Right kidney (tissue), 1 donor: ENCODE results near the gene PRG3.
"Not testable (repeated sequence)": the region's sequence is repeated elsewhere in the genome, so short reads cannot be mapped to it uniquely, and the experiment has no call there.

Experiments used
- DNase-seq: peaks from one replicate; pipeline ENCODE4 v3.0.0-alpha.2; 2016

The PRG3 gene

GRCh38 chr11:57387289-57388030, 6.5 kb upstream of the PRG3 start:
- DNase-seq: no peak

- peak; percentile 26 for DNase-seq
These were observed 5.4 kb upstream of the PRG3 start for GRCh38 chr11:57386178-57386940.

DNA sequence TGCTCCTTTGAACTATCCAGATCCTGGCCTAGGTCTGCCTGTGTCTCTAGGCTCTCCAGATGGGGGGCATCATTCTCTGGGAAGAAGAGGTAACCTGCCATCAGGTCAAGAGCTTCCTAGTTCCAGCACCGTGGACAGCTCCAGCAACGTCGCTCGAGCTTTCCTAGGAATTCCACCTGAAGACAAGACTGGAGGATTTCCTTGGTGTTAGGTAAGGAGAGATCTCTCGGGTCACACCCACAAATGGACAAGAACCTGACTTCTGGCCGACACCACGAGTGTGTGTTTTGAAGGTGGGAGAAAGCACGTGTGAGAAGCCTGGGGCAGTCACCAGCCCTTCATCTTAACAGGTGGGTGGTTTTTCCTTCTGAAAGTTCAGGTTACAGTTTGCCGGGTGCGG, 1.2 kb downstream of the PRG3 start:
- peak; percentile 39 for DNase-seq

GRCh38 chr11:57378186-57378585, 2.8 kb downstream of the PRG3 start:
- no peak for DNase-seq

GRCh38 chr11:57377107-57377506, 3.8 kb downstream of the PRG3 start:
- DNase-seq: no peak

DNA sequence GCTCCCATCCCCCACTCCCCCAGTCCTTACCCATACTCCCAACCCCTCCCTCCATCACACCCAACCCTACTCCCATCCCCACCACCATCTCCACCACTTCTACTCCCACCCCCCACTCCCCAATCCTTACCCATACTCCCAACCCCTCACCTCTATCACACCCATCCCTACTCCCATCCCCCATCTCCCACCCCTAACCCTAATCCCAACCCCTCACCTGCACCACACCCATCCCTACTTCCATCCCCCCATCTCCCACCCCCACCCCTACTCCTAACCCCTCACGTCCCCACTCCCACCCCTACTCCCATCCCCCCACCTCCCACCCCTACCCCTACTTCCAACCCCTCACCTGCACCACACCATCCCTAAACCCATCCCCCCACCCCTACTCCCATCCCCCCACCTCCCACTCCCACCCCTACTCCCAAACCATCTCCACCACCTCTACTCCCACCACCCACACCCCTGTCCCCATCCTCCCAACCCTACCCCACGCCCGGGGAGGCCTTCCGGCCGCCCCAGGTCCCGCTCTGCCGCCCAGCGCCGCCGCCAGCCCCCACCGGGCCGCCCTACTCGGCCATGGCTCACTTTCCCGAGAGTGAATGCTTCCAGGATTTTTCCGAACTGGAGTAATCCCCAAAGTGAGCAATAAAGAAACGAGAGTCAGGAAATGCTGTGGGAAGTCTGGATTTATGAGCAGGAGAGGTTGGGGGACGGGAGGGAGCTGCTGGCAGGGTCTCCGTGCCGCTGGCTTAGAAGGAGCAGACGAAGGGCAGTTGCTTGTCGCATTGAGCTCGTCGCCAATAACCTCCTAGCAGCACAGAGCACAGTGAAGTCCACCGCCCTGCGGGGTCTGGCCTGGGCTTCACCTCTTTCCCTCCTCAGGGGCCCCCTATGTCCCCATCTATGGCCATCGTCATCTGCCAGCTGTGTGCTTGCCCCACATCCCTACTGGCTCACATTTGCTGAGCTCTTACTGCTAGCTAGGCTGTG, 4.6 kb downstream of the PRG3 start:
- no peak for DNase-seq

DNA sequence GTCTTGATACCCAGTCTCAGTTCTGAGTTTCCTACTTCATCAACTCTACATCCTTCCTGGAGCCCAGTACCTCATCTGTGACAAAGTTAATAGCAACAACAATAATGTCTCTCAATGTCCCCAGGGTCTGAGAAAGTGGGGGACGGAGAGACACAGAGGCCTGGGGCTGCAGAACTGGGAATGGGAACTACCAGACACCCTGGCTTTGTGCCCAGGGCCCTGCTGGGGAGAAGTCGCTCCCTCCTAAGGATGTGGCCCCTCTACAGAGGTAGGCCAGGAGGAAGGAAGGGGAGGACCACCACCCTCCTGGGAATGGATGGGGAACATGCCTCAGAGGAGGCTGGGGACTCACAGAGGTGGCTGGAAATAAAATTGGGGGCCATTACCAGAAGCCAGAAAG, 5.5 kb downstream of the PRG3 start:
- no peak for DNase-seq

DNA sequence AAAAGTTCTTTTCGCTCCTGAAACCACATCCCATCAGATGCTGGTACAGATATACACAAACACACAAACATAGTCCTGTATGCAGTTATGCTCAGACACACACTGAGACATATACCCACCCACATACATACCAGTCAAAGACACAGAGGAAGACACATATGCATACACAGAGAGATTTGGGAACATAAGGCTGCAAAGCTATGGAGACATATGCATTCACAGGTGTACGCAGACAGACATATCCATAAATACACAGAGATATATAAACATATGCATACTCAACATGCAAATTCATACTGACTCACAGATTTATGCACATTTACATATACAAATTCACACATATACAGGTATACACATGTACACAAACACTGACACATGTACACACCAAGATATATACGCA, 6.0 kb downstream of the PRG3 start:
- DNase-seq: no peak

DNA sequence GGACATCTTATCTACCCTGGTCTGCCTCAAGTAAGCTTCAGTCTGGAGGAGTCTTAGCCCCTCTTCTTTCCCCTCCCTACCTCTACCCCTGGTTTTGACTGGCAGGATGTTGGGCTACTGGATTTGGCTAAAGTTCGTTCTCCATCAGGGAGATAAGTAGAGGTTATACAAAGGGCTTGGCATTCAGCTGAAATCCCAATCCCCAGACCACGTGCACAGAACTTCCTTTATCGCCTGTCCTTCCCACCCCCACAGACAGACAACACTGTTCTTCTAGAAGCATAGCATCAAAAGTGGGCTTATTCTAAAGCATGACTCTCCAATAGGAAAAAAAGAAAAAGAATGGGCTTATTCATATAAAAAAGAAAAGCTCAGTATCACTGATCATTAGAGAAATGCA, 7.8 kb downstream of the PRG3 start:
- DNase-seq: no peak

GRCh38 chr11:57370941-57371340, 10.0 kb downstream of the PRG3 start:
- DNase-seq: no peak

GRCh38 chr11:57370251-57370650, 10.7 kb downstream of the PRG3 start:
- DNase-seq: no peak

- DNase-seq: no peak
These were observed 12.1 kb downstream of the PRG3 start for GRCh38 chr11:57368845-57369232.

DNA sequence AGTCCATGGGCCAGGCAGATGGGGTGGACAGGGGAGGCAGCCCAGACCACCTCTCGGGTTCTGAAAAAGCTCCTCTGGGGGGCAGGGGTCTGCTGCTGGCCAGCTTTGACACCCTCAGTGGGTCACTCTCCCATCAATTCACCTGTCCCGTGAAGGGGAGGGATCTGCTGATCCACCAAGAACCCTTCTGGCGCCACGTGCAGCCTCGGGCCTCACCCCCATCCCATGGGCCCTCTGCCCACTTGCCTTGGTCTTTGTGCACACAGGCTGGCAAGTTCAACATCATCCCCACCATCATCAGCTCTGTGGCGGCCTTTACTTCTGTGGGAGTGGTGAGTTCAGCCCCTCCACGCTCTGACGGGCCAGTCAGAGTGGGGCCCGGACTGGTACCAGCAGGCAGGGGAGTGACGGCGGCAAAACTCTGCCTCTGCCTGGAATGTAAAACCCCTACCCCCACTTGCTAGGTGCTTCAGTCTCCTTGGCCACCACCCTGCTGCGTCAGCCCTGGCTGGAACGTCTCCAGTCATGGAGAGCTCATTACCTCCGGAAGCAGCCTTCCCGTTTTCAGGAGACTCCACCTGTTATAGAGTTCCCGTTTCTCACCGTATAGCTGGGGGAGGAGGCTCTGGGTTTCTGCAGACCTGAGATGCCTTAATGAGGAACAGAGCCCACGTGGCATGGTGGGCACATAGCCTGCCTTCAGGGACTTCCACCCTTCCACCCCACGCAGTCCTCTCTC, 12.7 kb downstream of the PRG3 start:
- DNase-seq: no peak

- no peak for DNase-seq
These were observed 15.9 kb downstream of the PRG3 start for GRCh38 chr11:57364851-57365660.

DNA sequence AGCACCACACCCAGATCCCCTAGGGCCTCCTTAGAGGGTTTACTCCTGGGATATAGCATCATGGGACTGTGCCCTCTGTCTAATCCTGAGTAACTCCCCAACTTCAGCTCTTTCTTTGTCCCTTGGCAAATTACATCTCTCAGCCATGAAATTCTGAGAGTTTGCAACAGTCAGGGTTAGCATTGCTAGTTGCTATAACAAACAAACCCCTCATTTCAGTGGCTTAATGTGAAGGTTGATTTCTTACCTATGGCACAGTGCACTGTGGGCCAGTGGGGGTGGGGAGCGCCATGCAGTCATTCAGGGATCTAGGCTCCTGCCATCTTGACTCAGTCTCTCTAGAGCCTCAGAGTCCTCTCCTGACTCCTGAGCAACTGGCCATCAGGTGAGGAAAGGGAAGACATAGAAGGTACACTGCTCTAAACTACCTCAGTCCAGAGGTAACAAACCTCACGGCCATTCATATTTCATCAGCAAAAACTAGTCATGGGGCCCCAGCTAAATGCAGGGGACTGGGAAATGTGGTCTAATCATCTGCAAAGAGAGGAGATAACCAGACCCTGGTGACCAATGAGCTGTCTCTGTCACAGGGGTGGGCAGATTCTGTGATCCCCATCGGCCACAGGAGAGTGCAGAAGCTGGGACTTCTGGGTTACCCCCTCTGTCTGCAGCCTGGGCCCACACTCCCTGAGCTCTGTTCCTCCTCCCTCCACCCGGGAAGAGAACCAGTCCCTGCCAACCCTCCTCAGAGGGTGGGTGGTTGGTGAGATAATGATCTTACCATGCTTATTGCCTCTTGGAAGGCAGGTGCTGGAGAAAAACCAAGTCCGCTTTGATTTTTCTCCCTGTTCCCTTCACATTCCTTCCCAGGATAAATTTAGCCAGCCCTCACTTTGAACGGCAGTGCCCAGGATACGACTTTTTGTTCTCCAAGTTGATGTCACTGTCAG, 17.5 kb downstream of the PRG3 start:
- no peak for DNase-seq

DNA sequence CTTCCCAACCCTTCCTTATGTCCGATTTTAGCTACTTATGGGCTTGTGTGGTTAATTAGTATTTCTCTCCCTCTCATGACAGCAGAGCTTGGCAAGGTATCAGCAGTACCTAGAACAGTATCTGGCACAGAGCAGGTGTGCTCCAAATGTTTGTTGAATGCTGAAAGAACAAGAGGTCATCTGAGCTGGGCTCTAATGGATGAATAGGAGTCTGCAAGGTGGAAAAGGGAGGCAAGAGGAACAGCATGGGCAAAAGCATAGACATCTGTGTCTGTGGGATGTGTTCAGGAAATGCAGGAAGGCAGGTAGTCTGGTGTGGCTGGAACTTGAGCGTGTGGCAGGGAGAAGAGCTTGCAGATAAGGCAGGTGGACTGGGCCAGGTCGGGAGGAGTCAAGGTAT, 19.0 kb downstream of the PRG3 start:
- DNase-seq: no peak

- DNase-seq: not testable (repeated sequence)
These were observed 19.5 kb downstream of the PRG3 start for GRCh38 chr11:57361420-57361819.

GRCh38 chr11:57360991-57361390, 20.0 kb downstream of the PRG3 start:
- DNase-seq: no peak

DNA sequence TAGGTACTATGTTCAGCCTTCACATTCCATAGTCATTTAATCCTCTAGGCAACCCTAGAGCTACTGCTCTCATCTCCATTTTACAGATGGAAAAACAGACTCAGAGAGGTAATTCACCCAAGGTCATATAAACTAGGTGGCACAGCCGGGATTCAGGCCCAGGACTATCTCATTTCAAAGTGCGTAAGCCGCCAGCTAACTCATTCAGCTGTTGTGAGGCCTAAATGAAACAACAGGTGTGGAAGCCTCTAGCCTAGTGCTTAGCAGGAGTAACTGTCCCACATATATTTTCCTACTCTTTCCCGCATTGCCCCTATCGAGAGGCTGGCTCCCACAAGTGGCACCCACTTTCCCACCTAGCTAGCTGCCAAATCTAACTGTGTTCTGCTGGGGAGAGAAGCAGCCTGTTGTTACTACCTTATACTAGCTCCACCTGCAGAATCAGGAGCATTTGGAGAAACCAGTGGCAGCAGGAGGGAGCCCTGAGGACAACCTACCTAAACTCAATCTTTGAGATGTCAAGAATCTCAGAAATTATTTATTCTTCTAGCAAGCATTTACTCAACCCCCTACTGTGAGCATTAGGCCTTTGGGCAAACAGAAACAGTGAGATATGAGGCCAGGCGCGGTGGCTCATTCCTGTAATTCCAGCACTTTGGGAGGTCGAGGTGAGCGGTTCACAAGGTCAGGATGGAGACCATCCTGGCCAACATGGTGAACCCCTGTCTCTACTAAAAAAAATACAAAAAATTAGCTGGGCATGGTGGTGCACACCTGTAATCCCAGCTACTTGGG, 20.9 kb downstream of the PRG3 start:
- no peak for DNase-seq
